AG10803 (cell line): ENCODE data around the gene FAM217B.

Source experiments
- DNase-seq: peaks from one replicate; pipeline ENCODE4 v3.0.0; 2010; ENCODE audit warnings: low read depth
- H3K4me3 ChIP-seq: 2 replicates; pipeline ENCODE4 v1.5.1; 2011; ENCODE audit warnings: mild to moderate bottlenecking, low read length, control low read depth
- TF ChIP-seq, protein P1 (sequence below): conservative IDR thresholded peaks from 2 replicates; pipeline ENCODE4 v1.5.1; 2011; ENCODE audit warnings: mild to moderate bottlenecking, low read length, control low read depth, inconsistent platforms

FAM217B gene

DNA sequence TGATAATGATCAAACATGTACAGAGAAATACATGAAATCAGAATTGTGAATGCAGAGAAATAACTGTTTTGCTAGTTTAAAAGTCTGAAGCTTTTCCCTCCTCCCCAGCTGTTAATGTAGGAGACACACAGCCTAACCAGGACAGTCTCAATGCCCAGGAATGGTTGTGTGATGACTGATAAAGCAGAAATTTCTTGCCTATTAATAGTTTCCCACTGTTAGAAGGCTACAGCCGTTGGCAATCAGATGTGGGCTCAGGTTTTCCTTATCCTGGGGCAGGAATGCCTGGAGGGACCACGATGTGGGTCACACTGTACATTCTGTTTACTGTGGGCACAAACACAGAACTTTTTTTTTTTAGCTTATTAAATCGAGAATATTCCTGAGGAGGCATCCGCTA, 2.0 kb upstream of the FAM217B start:
- peak; percentile 74 for DNase-seq
- peak overlapping the region; percentile 59 for H3K4me3 ChIP-seq

DNA sequence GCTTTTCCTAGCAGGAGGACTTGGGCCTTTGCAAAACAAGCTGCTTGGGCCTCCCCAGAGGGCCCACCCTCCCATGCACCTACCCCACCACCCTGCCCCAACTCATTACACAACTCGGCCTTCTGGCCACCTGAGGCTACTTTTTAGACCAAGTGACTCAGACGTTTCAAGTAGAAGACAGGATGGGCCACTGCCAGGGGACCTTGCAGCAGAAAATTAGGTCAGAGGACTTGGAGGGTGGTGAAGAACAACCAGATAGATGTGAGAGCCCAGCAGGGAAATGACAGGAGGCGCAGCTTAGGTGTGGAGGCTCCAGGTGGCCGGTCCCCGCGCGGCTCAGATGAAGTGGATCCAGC, 1.5 kb upstream of the FAM217B start:
- TF ChIP-seq, protein P1, sequence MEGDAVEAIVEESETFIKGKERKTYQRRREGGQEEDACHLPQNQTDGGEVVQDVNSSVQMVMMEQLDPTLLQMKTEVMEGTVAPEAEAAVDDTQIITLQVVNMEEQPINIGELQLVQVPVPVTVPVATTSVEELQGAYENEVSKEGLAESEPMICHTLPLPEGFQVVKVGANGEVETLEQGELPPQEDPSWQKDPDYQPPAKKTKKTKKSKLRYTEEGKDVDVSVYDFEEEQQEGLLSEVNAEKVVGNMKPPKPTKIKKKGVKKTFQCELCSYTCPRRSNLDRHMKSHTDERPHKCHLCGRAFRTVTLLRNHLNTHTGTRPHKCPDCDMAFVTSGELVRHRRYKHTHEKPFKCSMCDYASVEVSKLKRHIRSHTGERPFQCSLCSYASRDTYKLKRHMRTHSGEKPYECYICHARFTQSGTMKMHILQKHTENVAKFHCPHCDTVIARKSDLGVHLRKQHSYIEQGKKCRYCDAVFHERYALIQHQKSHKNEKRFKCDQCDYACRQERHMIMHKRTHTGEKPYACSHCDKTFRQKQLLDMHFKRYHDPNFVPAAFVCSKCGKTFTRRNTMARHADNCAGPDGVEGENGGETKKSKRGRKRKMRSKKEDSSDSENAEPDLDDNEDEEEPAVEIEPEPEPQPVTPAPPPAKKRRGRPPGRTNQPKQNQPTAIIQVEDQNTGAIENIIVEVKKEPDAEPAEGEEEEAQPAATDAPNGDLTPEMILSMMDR = no peak
- peak; percentile 47 for DNase-seq
- H3K4me3 ChIP-seq = peak overlapping the region; percentile 59

More for the DNA sequence above, 2.0 kb upstream of the FAM217B start:
- TF ChIP-seq, protein P1 = no peak

- TF ChIP-seq, protein P1 = no peak
- H3K4me3 ChIP-seq = peak overlapping the region; percentile 72
- DNase-seq = no peak
These were observed 924 bp upstream of the FAM217B start for GRCh38 chr20:59939052-59939878.

- no peak for DNase-seq
- H3K4me3 ChIP-seq = peak overlapping the region; percentile 72
- TF ChIP-seq, protein P1 = no peak
These were observed 385 bp upstream of the FAM217B start for GRCh38 chr20:59939879-59940128.

GRCh38 chr20:59940956-59941294, 736 bp downstream of the FAM217B start:
- TF ChIP-seq, protein P1 = no peak
- no peak for DNase-seq

GRCh38 chr20:59942245-59942644, 2.1 kb downstream of the FAM217B start:
- no peak for DNase-seq
- H3K4me3 ChIP-seq = no peak overlapping the region
- TF ChIP-seq, protein P1 = no peak

More at GRCh38 chr20:59940956-59941294, 736 bp downstream of the FAM217B start:
- peak overlapping the region; percentile 82 for H3K4me3 ChIP-seq

- H3K4me3 ChIP-seq = no peak overlapping the region
- DNase-seq = no peak
- TF ChIP-seq, protein P1 = no peak
These were observed 4.5 kb downstream of the FAM217B start for GRCh38 chr20:59944726-59945125.
